ENCODE measurements around the gene EXO5.

- no peak for TF ChIP-seq CTCF (IDR thresholded peaks at IDR 0.05 in 4 of 5, conservative IDR thresholded peaks at IDR 0.05 in 1 of 5)
- TF ChIP-seq POLR2A (IDR thresholded peaks at IDR 0.05), result no peak
Measured at GRCh38 chr1:40532062-40532389, 23.5 kb downstream of the EXO5 start.

Data from gastrocnemius medialis (tissue), 4 donors.